Ectodermal cell (in vitro differentiated cells): ENCODE data around the gene ZFHX2.

ENCODE experiments used
- H3K27ac ChIP-seq: 2 replicates; pipeline ENCODE4 v1.7.0; 2013; ENCODE audit warnings: mild to moderate bottlenecking, low read depth, low read length; ENCODE audit not compliant: insufficient read depth, poor library complexity, severe bottlenecking
- H3K27me3 ChIP-seq: 2 replicates; pipeline ENCODE4 v1.7.0; 2013; ENCODE audit warnings: mild to moderate bottlenecking, low read length; ENCODE audit not compliant: insufficient read depth, control insufficient read depth, poor library complexity, severe bottlenecking
- H3K36me3 ChIP-seq: one replicate; pipeline ENCODE4 v1.7.0; 2013; ENCODE audit warnings: low read length; ENCODE audit not compliant: control insufficient read depth, insufficient read depth
- H3K4me1 ChIP-seq: one replicate; pipeline ENCODE4 v1.7.0; 2013; ENCODE audit warnings: low read length; ENCODE audit not compliant: control insufficient read depth, insufficient read depth
- H3K4me3 ChIP-seq: 2 replicates; pipeline ENCODE4 v1.7.0; 2013; ENCODE audit warnings: low read depth, low read length, control low read depth; ENCODE audit not compliant: insufficient read depth
- H3K9me3 ChIP-seq: 2 replicates; pipeline ENCODE4 v1.7.0; 2013; ENCODE audit warnings: mild to moderate bottlenecking, low read length, moderate library complexity; ENCODE audit not compliant: control insufficient read depth
- WGBS, 2 experiments: methylation state at CpG; one replicate each; pipeline ENCODE4 v1.1.7; 2013; ENCODE audit warnings: missing lambda C conversion rate in 2 of 2; 5-methylcytosine and 5-hydroxymethylcytosine counted together

The ZFHX2 gene

DNA sequence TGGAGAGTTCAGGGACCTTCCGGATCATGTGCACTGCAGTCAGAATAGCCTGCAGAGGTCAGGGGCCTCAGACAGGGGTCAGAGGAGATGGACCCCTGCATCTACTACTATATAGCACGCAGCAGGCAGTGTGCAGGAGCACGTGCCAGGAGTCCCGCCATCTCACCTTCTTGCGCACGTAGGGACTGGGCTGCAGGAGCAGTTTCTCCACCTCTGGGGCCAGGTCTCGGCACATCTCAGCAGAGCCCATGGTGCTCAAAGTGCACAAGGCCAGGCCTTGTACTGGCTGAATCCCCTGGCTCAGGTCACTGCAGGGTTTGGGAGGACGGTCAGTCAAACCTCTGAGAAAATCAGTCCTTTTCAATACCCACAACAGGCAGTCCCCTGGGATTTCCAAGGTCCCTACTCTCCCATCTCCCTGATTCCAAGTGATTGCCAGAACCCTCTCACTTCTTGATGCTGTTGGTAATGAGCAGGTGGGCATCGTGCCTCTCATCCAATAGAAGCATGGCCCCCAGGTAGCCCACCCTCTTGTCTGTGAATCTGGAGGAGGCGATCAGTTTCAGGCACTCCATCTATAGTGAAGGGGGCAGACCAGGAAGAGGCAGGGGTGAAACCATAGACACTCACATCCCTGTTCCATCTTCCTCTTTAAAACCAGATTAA is 14.7 kb upstream of the ZFHX2 start:
- WGBS, 2 experiments = 93 to 94% methylated on average over 10 of the region's 10 CpGs
- no peaks in the 10 kb centered on the region for H3K9me3 ChIP-seq
- no peak overlapping the region for H3K27ac ChIP-seq
- peaks cover 13% of the 10 kb centered on the region for H3K36me3 ChIP-seq
- H3K4me1 ChIP-seq = peaks cover 29% of the 10 kb centered on the region
- H3K27me3 ChIP-seq = no peaks in the 10 kb centered on the region
- H3K4me3 ChIP-seq = peak overlapping the region; percentile 69

DNA sequence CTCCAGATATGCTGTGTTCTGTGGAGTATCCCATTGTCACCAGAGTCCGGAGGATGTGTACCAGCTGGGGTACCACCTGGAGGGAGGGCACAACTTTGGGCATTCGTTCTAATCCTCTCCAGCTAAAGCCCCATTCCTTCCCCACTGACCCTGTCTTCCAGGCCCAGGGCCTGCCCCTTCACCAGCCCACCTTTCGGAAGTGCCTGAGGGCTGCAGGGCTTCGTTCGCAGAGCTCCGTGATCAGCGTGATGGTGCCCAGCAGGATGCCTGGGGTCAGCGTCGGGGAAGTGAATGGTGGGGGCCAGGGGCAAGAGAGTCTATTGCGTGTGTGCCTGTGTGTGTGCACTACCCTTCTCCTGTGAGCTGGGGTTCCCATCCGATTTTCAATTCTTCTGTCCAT is 14.1 kb upstream of the ZFHX2 start:
- 93% methylated on average over 11 of the region's 11 CpGs for WGBS, 2 experiments
- Histone ChIP-seq H3K27me3 (no peaks in the 10 kb centered on the region), H3K9me3 (no peaks in the 10 kb centered on the region), H3K4me1 (peaks cover 29% of the 10 kb centered on the region), H3K4me3 (no peak overlapping the region), H3K27ac (no peak overlapping the region), H3K36me3 (peaks cover 17% of the 10 kb centered on the region)

DNA sequence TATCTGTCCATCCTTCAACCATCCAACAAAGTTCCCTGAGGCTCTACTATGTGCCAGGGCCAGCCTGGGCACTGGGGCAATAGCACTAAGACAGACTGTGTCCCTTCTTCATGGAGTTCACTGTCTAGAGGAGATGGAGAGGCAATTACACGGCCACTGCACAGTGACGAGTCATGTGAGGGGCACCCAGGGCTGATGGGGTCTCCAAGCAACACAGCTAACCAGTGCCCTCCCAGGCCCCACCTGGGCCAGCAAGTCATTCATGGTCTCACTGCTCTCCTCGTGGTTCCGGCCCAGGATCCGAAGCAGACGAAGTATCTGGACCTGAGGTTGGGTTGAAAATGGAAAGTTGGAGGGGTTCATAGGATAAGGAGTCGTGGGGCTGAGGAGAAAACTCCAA is 13.3 kb upstream of the ZFHX2 start:
- Histone ChIP-seq H3K9me3 (no peaks in the 10 kb centered on the region), H3K4me3 (no peak overlapping the region), H3K4me1 (peaks cover 29% of the 10 kb centered on the region), H3K27me3 (no peaks in the 10 kb centered on the region), H3K27ac (no peak overlapping the region), H3K36me3 (peaks cover 21% of the 10 kb centered on the region)
- WGBS, 2 experiments = 94 to 98% methylated on average over 6 to 7 of the region's 7 CpGs

DNA sequence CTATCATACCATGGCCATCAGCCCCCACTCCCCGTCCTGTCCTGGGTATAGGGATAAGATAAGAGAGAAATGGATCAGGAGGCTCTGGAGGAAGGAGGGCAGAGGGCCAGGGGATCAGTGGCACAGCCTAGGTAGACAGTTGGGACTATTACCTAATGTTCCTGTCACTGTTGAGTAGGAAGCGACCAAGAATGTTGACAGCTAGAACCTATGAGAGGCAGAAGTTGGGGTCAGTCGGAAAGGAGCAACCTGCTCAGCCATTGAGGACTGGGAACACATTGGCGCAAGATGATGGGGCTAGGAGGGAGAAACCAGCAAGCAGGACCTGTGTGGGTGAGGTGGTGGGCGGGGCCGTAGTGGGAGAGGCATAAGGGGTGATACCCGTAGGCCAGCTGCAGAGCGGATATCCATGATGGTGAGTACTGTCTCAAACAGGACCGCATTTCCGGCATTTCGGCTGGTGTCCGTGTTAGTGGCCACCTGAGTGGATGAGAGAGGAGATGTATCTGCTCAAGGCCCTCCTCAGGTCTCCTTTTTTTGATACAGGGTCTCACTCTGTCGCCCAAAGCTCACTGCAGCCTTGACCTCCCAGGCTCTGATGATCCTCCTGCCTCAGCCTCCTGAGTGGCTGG is 12.7 kb upstream of the ZFHX2 start:
- H3K4me3 ChIP-seq = no peak overlapping the region
- 92 to 94% methylated on average over 13 of the region's 13 CpGs for WGBS, 2 experiments
- peaks cover 23% of the 10 kb centered on the region for H3K36me3 ChIP-seq
- H3K9me3 ChIP-seq = no peaks in the 10 kb centered on the region
- no peaks in the 10 kb centered on the region for H3K27me3 ChIP-seq
- no peak overlapping the region for H3K27ac ChIP-seq
- peaks cover 24% of the 10 kb centered on the region for H3K4me1 ChIP-seq

DNA sequence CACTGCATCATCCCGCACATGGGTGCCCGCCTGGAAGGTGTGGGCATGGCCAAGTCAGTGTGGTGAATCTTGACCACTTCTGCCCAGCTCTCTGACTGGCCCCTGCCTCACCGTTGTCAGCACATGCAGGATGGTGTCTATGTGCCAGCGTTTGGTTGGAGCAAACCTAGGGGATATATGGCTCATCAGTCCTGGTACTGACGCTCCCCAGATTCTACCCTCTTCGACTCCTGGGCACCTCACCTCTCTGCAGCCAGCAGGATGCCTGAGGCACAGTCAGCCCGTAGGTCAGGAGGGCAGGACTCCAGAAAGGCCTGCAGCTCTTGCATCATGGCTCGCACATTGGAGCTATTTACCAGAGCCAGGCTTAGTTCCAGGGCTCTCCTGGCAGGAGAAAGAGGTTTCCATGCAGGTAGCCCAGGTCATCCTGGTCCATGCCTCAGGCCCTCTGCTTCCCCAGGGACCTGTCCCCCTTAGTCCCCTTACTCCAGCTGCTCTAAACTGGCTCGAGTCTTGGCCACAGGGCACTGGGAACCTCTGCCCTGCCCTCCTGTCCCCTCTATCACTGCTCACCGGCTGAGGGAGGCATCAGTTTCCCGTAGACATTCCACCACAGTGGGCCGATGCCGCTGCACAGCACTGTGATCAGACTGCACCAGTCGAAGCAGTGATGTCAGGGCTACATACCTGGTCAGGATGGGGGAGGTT is 12.1 kb upstream of the ZFHX2 start:
- H3K4me3 ChIP-seq = no peak overlapping the region
- H3K36me3 ChIP-seq = peaks cover 23% of the 10 kb centered on the region
- peaks cover 18% of the 10 kb centered on the region for H3K4me1 ChIP-seq
- no peaks in the 10 kb centered on the region for H3K9me3 ChIP-seq
- H3K27me3 ChIP-seq = no peaks in the 10 kb centered on the region
- H3K27ac ChIP-seq = no peak overlapping the region
- 94% methylated on average over 14 of the region's 14 CpGs for WGBS, 2 experiments

DNA sequence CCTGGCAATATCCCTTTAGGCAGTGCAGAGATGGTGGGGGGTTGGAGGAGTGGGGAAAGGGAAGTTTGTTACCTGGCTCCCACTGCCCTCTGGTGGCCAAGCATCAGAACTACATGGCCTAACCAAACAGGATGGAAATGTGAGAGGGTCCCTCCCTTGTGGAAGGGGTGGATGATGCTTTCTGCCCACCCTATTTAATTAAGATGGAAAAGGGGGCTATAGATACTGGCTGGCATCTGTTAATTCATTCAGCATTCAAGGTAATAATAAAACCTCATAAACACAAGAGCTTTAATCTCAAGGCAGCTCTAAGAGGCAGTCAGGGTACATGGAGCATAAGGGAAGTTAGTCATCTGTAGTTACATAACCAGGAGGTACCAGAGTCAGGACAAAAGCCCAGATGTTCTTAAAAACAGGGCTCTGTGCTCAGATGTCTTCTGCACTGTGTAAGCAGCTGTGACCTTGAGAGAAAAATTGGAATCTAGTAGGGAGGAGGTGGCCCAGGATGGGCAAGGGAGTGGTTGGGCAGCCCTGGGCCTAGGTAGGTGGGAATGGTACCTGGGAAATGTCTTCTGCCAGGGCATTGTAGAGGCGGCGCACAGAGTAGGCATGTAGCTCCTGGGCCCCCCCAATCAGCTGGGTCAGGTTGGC is 11.4 kb upstream of the ZFHX2 start:
- WGBS, 2 experiments = 95 to 96% methylated on average over 2 of the region's 2 CpGs
- H3K27me3 ChIP-seq = no peaks in the 10 kb centered on the region
- no peaks in the 10 kb centered on the region for H3K9me3 ChIP-seq
- H3K4me1 ChIP-seq = peaks cover 11% of the 10 kb centered on the region
- H3K4me3 ChIP-seq = no peak overlapping the region
- H3K27ac ChIP-seq = no peak overlapping the region
- H3K36me3 ChIP-seq = peaks cover 23% of the 10 kb centered on the region

DNA sequence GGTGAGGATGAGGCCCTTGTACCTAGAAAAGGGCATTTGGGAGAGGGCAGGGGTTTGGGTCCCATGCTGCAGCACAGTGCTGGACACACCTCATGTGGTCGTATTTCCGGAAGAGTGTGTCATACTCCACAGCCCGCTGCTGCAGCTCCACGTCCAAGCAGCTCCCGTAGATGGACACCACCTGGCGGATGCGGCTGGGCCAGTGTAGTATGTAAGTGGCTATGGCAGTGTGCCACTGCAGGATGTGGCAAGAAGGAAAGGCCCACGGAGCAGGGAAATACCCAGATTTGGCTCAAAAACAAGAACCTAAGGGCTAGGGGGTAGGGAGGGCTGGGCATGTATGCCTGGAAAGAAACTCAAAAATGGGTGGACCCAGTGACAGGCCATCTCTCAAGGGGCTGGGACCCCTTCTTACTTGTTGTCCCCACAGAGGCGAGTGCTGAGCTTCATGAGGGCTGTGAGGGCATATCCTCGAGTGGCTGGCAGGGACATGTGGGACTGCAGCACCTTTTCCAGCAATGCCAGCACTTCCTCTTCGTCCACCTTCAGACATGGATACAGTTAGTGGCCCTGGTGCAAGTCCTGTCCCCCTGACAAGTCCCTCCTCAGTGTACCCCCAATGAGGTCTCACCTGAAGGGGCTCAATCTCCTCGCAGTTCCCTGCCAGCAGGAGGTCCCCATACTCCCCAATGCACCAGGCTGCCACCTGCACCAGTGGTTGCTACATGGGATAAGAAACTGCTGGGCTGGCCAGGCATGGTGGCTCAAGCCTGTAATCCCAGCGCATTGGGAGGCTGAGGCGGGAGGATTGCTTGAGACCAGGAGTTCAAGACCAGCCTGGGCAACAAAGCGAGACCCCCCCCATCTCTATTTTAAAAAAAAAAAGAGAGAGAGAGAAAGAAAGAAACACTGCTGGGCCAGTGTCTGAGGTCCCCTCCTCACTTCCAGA is 10.6 kb upstream of the ZFHX2 start:
- Histone ChIP-seq H3K27me3 (no peaks in the 10 kb centered on the region), H3K9me3 (no peaks in the 10 kb centered on the region), H3K4me3 (no peak overlapping the region), H3K4me1 (peaks cover 8% of the 10 kb centered on the region), H3K27ac (no peak overlapping the region), H3K36me3 (peaks cover 23% of the 10 kb centered on the region)
- WGBS, 2 experiments = 96% methylated on average over 15 of the region's 15 CpGs

DNA sequence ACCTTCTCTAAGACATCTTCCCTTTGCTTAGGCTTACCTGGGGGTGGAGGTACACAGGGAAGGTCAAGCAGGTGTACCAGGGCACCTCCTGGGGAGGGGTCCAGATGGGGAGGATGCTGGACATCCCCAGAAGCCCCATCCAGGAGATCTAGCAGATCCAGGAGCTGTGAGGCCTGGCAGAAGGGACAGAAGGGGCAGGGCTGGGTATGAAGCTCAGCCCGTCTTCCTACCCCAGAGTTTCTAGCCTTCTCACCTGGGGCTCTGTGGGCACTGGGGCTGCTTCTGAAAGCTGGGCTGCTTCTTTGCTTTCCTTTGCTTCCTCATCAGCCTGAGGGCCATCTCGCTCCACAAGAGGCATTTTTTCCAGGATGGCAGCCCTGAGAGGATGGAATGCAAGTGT is 9.7 kb upstream of the ZFHX2 start:
- H3K27ac ChIP-seq = no peak overlapping the region
- H3K36me3 ChIP-seq = peaks cover 23% of the 10 kb centered on the region
- 91 to 95% methylated on average over 2 of the region's 2 CpGs for WGBS, 2 experiments
- H3K4me3 ChIP-seq = no peak overlapping the region
- peaks cover 9% of the 10 kb centered on the region for H3K4me1 ChIP-seq
- no peaks in the 10 kb centered on the region for H3K27me3 ChIP-seq
- no peaks in the 10 kb centered on the region for H3K9me3 ChIP-seq

DNA sequence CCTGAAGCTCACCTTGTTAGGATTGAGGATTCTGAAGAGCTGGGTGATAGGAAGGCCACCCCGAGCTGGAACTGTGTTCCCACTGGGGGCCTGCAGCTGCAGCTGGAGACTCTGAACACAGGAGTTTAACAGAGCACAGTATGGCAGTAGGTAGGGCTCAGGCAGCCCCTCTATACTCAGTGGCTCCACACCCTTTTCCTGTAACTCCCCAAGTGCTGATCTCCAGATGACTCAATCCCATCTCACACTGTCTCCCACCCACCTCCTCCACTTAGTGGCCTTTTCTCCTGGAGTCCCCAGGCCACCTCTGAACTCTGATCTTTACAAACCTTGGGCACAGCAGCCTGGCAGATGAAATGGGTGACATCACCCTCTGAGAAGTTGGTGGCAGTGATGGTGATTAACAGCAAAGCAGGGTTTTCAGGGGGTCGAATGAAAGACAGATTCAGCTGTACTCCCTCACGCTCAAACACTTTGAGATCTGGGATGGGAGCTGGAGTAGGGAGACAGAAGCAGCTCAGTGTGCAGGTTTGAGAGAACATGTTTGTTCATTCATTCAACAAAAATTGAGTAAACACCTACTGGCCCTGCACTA is 8.5 kb upstream of the ZFHX2 start:
- WGBS, 2 experiments = 87 to 93% methylated on average over 3 of the region's 3 CpGs
- Histone ChIP-seq H3K27me3 (no peaks in the 10 kb centered on the region), H3K27ac (no peak overlapping the region), H3K4me1 (peaks cover 7% of the 10 kb centered on the region), H3K36me3 (peaks cover 21% of the 10 kb centered on the region), H3K4me3 (no peak overlapping the region), H3K9me3 (no peaks in the 10 kb centered on the region)
